ENCODE results near the gene CCDC80. TPM values are rescaled to one million over a fixed set of nuclear protein-coding genes. Genes with fewer than 3 reads are reported as not detected.

Gene CCDC80
- total RNA-seq, result 100 to 1,000 TPM in 1 of 2 donors, 10 to 100 TPM in 1; 90.8 to 350 TPM

GRCh38 chr3:112640930-112641801 lies at the start of gene CCDC80:
Gene CCDC80, minus strand, starts transcription at chr3:112641143. Its CDS starts 1,238 bp downstream, at chr3:112639905.
- TF ChIP-seq CTCF (IDR thresholded peaks at IDR 0.05), result no peak
- H3K9me3 ChIP-seq, result no peaks in the 10 kb centered on the region
- no peaks in the 10 kb centered on the region for H3K36me3 ChIP-seq
- ATAC-seq (ENCODE audit: insufficient number of reproducible peaks, low FRiP score, low read depth) (peak; percentile 72), DNase-seq (ENCODE audit: low spot score) (no peak)
- peak within 1 kb of the TSS; percentile 83 to 85 for H3K27ac ChIP-seq
- no peaks in the 10 kb centered on the region for H3K27me3 ChIP-seq (replicated peaks; ENCODE audit: insufficient read depth)
- peak within 1 kb of the TSS; percentile 73 for H3K4me3 ChIP-seq
- peaks cover 8 to 44% of the 10 kb centered on the region in 2 donors for H3K4me1 ChIP-seq (ENCODE audit: control insufficient read depth in 1 of 2, low read depth in 2 of 2)

GRCh38 chr3:112689989-112690388 lies 49.0 kb upstream of the CCDC80 start:
- H3K4me3 ChIP-seq, result no peak overlapping the region
- H3K27me3 ChIP-seq (replicated peaks; ENCODE audit: insufficient read depth), result no peaks in the 10 kb centered on the region
- DNase-seq (ENCODE audit: low spot score) (no peak), ATAC-seq (ENCODE audit: insufficient number of reproducible peaks, low FRiP score, low read depth) (no peak)
- no peaks in the 10 kb centered on the region for H3K36me3 ChIP-seq
- no peaks in the 10 kb centered on the region for H3K9me3 ChIP-seq
- no peak for TF ChIP-seq CTCF (IDR thresholded peaks at IDR 0.05)
- H3K4me1 ChIP-seq (ENCODE audit: control insufficient read depth in 1 of 2, low read depth in 2 of 2), result peaks cover 3 to 7% of the 10 kb centered on the region in 2 donors
- H3K27ac ChIP-seq, result peak overlapping the region; percentile 28 to 30

- Histone ChIP-seq H3K4me1 (ENCODE audit: control insufficient read depth in 1 of 2, low read depth in 2 of 2) (peaks cover 0 to 7% of the 10 kb centered on the region in 2 donors), H3K9me3 (no peaks in the 10 kb centered on the region), H3K36me3 (no peaks in the 10 kb centered on the region), H3K27ac (peak overlapping the region; percentile 30 to 41), H3K27me3 (replicated peaks; ENCODE audit: insufficient read depth) (no peaks in the 10 kb centered on the region), H3K4me3 (no peak overlapping the region)
- no peak for DNase-seq (ENCODE audit: low spot score)
- no peak for TF ChIP-seq CTCF (IDR thresholded peaks at IDR 0.05)
- ATAC-seq (ENCODE audit: insufficient number of reproducible peaks, low FRiP score, low read depth), result no peak
Measured at GRCh38 chr3:112689385-112689784, 48.4 kb upstream of the CCDC80 start.

- no peak overlapping the region for H3K4me3 ChIP-seq
- H3K27me3 ChIP-seq (replicated peaks; ENCODE audit: insufficient read depth), result no peaks in the 10 kb centered on the region
- H3K4me1 ChIP-seq (ENCODE audit: control insufficient read depth in 1 of 2, low read depth in 2 of 2), result peaks cover 0 to 7% of the 10 kb centered on the region in 2 donors
- no peak for TF ChIP-seq CTCF (IDR thresholded peaks at IDR 0.05)
- peak overlapping the region in 1 of 2 donors; percentile 3 for H3K27ac ChIP-seq
- ATAC-seq (ENCODE audit: insufficient number of reproducible peaks, low FRiP score, low read depth) (no peak), DNase-seq (ENCODE audit: low spot score) (no peak)
- no peaks in the 10 kb centered on the region for H3K9me3 ChIP-seq
- H3K36me3 ChIP-seq, result no peaks in the 10 kb centered on the region
Measured at GRCh38 chr3:112688819-112689218, 47.9 kb upstream of the CCDC80 start.

GRCh38 chr3:112688085-112688769 lies 47.3 kb upstream of the CCDC80 start:
- H3K4me1 ChIP-seq (ENCODE audit: control insufficient read depth in 1 of 2, low read depth in 2 of 2), result peaks cover 0 to 7% of the 10 kb centered on the region in 2 donors
- TF ChIP-seq CTCF (IDR thresholded peaks at IDR 0.05), result no peak
- ATAC-seq (ENCODE audit: insufficient number of reproducible peaks, low FRiP score, low read depth), result no peak
- H3K27ac ChIP-seq, result peak overlapping the region in 1 of 2 donors; percentile 3
- DNase-seq (ENCODE audit: low spot score), result no peak
- H3K4me3 ChIP-seq, result no peak overlapping the region
- no peaks in the 10 kb centered on the region for H3K9me3 ChIP-seq
- H3K36me3 ChIP-seq, result no peaks in the 10 kb centered on the region
- no peaks in the 10 kb centered on the region for H3K27me3 ChIP-seq (replicated peaks; ENCODE audit: insufficient read depth)

Data from thoracic aorta (tissue), 2 donors.